Gastrocnemius medialis (tissue), 4 donors: Measurements from ENCODE around the gene ZBED5.

Experiments
- POLR2A ChIP-seq, 2 donors: fragments of 450-650 bp; IDR thresholded peaks; one replicate each; pipeline ENCODE4 v1.6.1; 2017; ENCODE audit warnings: antibody characterized with exemption in 2 of 2, mild to moderate bottlenecking in 2 of 2, moderate library complexity in 2 of 2
- TF ChIP-seq, protein P1 (sequence below), 5 experiments: fragments of 450-650 bp in 3 of 5; fragments of 200-600 bp in 2 of 5; sonication (generic) in 2 of 5; IDR thresholded peaks in 4 of 5; conservative IDR thresholded peaks in 1 of 5; 1 replicate in 4 of 5; 2 replicates in 1 of 5; pipeline ENCODE4 v1.5.1; 2016 to 2019; ENCODE audit warnings: antibody characterized with exemption in 5 of 5, mild to moderate bottlenecking in 3 of 5, moderate library complexity in 3 of 5

DNA sequence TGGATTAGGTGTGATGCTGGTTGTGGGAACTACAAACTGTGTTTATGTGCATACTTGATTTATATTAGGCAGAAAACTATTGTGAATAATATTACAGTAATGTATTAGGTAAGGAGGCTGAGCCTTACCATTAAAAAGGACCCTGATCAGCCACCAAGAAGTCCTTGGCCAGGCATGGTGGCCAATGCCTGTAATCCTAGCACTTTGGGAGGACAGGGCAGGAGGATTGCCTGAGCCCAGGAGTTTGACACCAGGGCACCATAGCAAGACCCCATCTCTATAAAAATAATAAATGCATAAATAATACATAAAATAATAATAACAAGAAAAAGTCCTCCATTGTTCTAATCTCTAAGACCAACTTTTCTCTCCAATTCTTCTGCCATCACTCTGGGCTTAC, 3.2 kb upstream of the ZBED5 start:
- TF ChIP-seq, protein P1, sequence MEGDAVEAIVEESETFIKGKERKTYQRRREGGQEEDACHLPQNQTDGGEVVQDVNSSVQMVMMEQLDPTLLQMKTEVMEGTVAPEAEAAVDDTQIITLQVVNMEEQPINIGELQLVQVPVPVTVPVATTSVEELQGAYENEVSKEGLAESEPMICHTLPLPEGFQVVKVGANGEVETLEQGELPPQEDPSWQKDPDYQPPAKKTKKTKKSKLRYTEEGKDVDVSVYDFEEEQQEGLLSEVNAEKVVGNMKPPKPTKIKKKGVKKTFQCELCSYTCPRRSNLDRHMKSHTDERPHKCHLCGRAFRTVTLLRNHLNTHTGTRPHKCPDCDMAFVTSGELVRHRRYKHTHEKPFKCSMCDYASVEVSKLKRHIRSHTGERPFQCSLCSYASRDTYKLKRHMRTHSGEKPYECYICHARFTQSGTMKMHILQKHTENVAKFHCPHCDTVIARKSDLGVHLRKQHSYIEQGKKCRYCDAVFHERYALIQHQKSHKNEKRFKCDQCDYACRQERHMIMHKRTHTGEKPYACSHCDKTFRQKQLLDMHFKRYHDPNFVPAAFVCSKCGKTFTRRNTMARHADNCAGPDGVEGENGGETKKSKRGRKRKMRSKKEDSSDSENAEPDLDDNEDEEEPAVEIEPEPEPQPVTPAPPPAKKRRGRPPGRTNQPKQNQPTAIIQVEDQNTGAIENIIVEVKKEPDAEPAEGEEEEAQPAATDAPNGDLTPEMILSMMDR (IDR thresholded peaks at IDR 0.05 in 4 of 5, conservative IDR thresholded peaks at IDR 0.05 in 1 of 5) = no peak
- TF ChIP-seq POLR2A (IDR thresholded peaks at IDR 0.05) = no peak
